T-helper 1 cell treated with Interleukin-12 subunit alpha and Interleukin-12 subunit beta and Interleukin-4 antibody, amounts not matched to agents 30 μg/mL and 1 μg/mL, for 36 hours (primary cell): ENCODE results near the gene AOPEP.

ENCODE experiments used
- H3K27ac Mint-ChIP-seq: one replicate; pipeline ENCODE4 v1.8.0; 2021; ENCODE audit warnings: mild to moderate bottlenecking, mixed read lengths
- H3K27me3 Mint-ChIP-seq: one replicate; pipeline ENCODE4 v1.8.0; 2021; ENCODE audit warnings: low read depth, mixed read lengths
- H3K36me3 Mint-ChIP-seq: one replicate; pipeline ENCODE4 v1.8.0; 2021; ENCODE audit warnings: low read depth, mixed read lengths
- H3K4me1 Mint-ChIP-seq: one replicate; pipeline ENCODE4 v1.8.0; 2021; ENCODE audit warnings: low read depth, mixed read lengths
- H3K4me3 Mint-ChIP-seq: one replicate; pipeline ENCODE4 v1.8.0; 2021; ENCODE audit warnings: mild to moderate bottlenecking, moderate library complexity, mixed read lengths
- H3K9me3 Mint-ChIP-seq: one replicate; pipeline ENCODE4 v1.8.0; 2021; ENCODE audit warnings: mixed read lengths

AOPEP gene

GRCh38 chr9:94801681-94802080, 75.2 kb downstream of the AOPEP start:
- H3K27ac Mint-ChIP-seq, result no peak overlapping the region
- H3K9me3 Mint-ChIP-seq, result no peaks in the 10 kb centered on the region
- no peaks in the 10 kb centered on the region for H3K27me3 Mint-ChIP-seq
- H3K4me3 Mint-ChIP-seq, result no peak overlapping the region
- peaks cover 25% of the 10 kb centered on the region for H3K4me1 Mint-ChIP-seq
- H3K36me3 Mint-ChIP-seq, result peaks cover 2% of the 10 kb centered on the region

DNA sequence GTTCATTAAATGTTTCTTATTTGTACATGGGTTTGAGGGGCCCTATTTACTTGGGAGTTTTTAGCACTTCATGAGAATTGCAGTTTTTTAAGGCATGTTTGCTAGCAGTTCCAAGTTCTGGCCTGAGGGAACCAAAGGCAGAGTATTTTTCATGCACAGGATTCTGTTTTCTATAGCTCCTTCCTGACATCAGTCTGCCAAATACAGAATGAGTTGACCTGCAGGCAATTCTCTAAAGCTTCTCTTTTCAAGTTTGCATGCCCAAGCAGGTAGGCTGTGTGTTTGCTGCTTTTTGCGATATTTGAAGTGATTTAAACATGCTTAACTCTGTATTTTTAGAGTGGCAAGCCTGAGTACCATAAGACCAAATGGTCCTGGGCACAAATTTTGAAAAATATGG, 75.8 kb downstream of the AOPEP start:
- Mint-ChIP-seq H3K27me3 (no peaks in the 10 kb centered on the region), H3K27ac (no peak overlapping the region), H3K9me3 (no peaks in the 10 kb centered on the region), H3K36me3 (peaks cover 3% of the 10 kb centered on the region), H3K4me3 (no peak overlapping the region), H3K4me1 (peaks cover 25% of the 10 kb centered on the region)

DNA sequence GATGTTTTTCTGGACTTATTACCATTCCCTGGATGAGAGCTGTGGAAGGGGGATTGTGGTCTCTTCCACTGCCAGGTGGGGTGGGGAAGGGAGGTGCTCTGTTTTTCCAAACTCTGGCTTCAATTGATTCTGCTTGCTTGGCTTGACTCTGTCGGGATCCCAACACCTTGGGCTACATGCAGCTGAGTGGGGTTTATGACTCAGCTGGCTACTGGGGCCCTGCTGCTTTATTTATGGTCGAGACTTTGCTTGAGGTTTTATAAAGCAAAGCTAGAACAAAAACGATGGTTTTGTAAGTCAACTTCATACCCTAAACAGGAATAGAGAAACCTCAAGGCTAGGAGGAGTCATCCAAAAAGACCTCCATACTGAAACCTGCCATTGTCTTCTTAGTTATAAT, 76.3 kb downstream of the AOPEP start:
- no peak overlapping the region for H3K4me3 Mint-ChIP-seq

GRCh38 chr9:94804316-94804715, 77.8 kb downstream of the AOPEP start:
- H3K27me3 Mint-ChIP-seq, result no peaks in the 10 kb centered on the region
- H3K4me1 Mint-ChIP-seq, result peaks cover 25% of the 10 kb centered on the region
- no peaks in the 10 kb centered on the region for H3K9me3 Mint-ChIP-seq
- H3K27ac Mint-ChIP-seq, result no peak overlapping the region
- H3K4me3 Mint-ChIP-seq, result no peak overlapping the region
- peaks cover 6% of the 10 kb centered on the region for H3K36me3 Mint-ChIP-seq

More for the DNA sequence above, 76.3 kb downstream of the AOPEP start:
- Mint-ChIP-seq H3K9me3 (no peaks in the 10 kb centered on the region), H3K36me3 (peaks cover 6% of the 10 kb centered on the region), H3K4me1 (peaks cover 25% of the 10 kb centered on the region), H3K27me3 (no peaks in the 10 kb centered on the region), H3K27ac (peak overlapping the region; percentile 46)

GRCh38 chr9:94805051-94805489, 78.6 kb downstream of the AOPEP start:
- Mint-ChIP-seq H3K4me1 (peaks cover 25% of the 10 kb centered on the region), H3K27ac (no peak overlapping the region), H3K36me3 (peaks cover 3% of the 10 kb centered on the region), H3K9me3 (no peaks in the 10 kb centered on the region), H3K27me3 (no peaks in the 10 kb centered on the region), H3K4me3 (no peak overlapping the region)

DNA sequence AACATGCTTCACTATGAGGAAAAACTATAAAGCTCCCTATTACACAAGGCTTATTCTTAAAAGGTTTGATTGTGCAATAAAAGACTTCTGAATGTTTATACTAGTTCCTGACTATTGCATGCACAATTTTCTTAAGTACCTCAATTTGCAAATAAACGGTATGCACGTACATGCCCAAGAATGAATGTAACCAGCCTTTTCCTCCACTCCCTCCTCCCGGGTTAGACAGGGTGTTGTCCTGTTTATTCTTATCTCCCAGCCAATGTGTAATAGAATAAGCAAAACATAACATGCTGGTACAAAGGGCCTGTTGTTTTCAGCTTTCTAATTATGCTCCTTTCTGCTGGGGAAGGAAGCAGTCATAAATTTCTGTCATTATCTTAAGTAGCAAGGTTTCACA, 79.1 kb downstream of the AOPEP start:
- H3K27ac Mint-ChIP-seq, result no peak overlapping the region
- H3K36me3 Mint-ChIP-seq, result peaks cover 3% of the 10 kb centered on the region
- H3K27me3 Mint-ChIP-seq, result no peaks in the 10 kb centered on the region
- no peak overlapping the region for H3K4me3 Mint-ChIP-seq
- no peaks in the 10 kb centered on the region for H3K9me3 Mint-ChIP-seq
- H3K4me1 Mint-ChIP-seq, result peaks cover 25% of the 10 kb centered on the region

- H3K4me1 Mint-ChIP-seq, result peaks cover 25% of the 10 kb centered on the region
- H3K4me3 Mint-ChIP-seq, result no peak overlapping the region
- no peaks in the 10 kb centered on the region for H3K27me3 Mint-ChIP-seq
- no peak overlapping the region for H3K27ac Mint-ChIP-seq
- H3K36me3 Mint-ChIP-seq, result peaks cover 5% of the 10 kb centered on the region
- no peaks in the 10 kb centered on the region for H3K9me3 Mint-ChIP-seq
Measured at GRCh38 chr9:94806307-94806893, 79.9 kb downstream of the AOPEP start.

GRCh38 chr9:94807556-94807955, 81.1 kb downstream of the AOPEP start:
- H3K4me3 Mint-ChIP-seq, result no peak overlapping the region
- H3K9me3 Mint-ChIP-seq, result no peaks in the 10 kb centered on the region
- no peaks in the 10 kb centered on the region for H3K27me3 Mint-ChIP-seq
- H3K4me1 Mint-ChIP-seq, result peaks cover 24% of the 10 kb centered on the region
- H3K27ac Mint-ChIP-seq, result no peak overlapping the region
- peaks cover 5% of the 10 kb centered on the region for H3K36me3 Mint-ChIP-seq

GRCh38 chr9:94808926-94809700, 82.6 kb downstream of the AOPEP start:
- Mint-ChIP-seq H3K9me3 (no peaks in the 10 kb centered on the region), H3K27ac (no peak overlapping the region), H3K27me3 (no peaks in the 10 kb centered on the region), H3K36me3 (peaks cover 5% of the 10 kb centered on the region), H3K4me3 (no peak overlapping the region), H3K4me1 (peaks cover 20% of the 10 kb centered on the region)

DNA sequence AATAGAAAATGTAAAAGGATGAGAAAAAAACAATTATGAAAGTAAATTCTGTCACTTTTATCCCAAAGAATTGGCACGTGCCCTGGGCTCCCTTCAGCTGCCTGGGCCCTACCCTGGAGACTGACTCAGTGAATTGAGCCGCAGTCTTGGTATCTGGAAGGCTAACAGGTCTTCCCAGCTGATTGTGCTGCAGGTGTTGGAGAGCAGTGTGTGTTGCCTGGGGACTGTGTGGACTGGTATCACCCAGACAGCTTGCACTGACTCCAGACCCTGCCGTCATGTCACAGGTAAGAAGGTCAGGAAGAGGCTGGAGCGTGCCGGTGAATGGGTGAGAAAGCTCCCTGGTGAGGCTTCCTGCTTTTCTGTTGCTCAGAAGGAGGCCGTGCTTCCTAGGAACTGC, 83.3 kb downstream of the AOPEP start:
- Mint-ChIP-seq H3K36me3 (peaks cover 5% of the 10 kb centered on the region), H3K4me1 (peaks cover 16% of the 10 kb centered on the region), H3K27me3 (no peaks in the 10 kb centered on the region), H3K9me3 (no peaks in the 10 kb centered on the region), H3K27ac (no peak overlapping the region), H3K4me3 (no peak overlapping the region)

- H3K4me1 Mint-ChIP-seq, result peaks cover 14% of the 10 kb centered on the region
- H3K4me3 Mint-ChIP-seq, result no peak overlapping the region
- H3K36me3 Mint-ChIP-seq, result peaks cover 8% of the 10 kb centered on the region
- H3K9me3 Mint-ChIP-seq, result no peaks in the 10 kb centered on the region
- no peaks in the 10 kb centered on the region for H3K27me3 Mint-ChIP-seq
- H3K27ac Mint-ChIP-seq, result no peak overlapping the region
Measured at GRCh38 chr9:94811074-94811473, 84.6 kb downstream of the AOPEP start.

DNA sequence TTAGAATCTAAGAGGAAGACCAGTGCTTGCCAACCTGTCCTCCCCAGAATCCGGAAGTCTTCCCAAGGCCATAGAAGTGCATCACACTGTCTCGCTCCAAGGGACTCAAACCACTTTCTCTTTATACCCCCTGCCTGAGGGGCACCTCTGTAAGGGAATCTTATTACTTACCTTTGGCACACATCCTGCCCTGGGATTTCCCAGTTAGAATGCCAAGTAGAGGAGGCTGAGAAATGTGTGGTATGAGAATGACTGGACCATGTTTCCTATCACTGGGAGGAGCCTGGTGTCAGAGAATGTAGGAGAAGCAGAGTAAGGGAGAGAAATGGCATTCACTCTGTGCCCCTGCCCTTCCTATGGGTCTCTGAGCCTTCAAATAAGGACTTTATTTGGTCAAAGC, 85.8 kb downstream of the AOPEP start:
- peaks cover 12% of the 10 kb centered on the region for H3K36me3 Mint-ChIP-seq
- H3K4me1 Mint-ChIP-seq, result peaks cover 12% of the 10 kb centered on the region
- H3K27ac Mint-ChIP-seq, result no peak overlapping the region
- H3K9me3 Mint-ChIP-seq, result no peaks in the 10 kb centered on the region
- H3K4me3 Mint-ChIP-seq, result no peak overlapping the region
- no peaks in the 10 kb centered on the region for H3K27me3 Mint-ChIP-seq

DNA sequence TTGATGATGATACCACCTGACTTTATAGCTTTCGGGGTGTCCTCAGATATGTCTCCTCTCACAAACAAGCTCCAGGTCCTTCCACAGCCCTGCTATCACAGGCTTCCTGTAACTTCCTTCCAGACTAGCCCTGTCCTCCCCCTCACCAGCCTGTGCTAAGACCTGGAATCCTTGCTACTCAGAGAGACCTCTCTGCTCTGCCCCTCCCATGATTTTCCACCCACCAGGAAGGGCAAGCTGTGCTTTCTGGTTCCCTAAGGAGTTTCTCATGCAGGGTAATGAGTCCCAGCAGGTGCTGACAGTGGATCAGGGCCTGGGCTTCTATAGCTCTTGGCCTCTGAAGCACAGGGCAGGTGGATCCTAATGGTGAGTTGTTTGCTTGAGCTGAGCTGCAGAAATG, 86.9 kb downstream of the AOPEP start:
- H3K27ac Mint-ChIP-seq, result no peak overlapping the region
- H3K9me3 Mint-ChIP-seq, result no peaks in the 10 kb centered on the region
- peaks cover 12% of the 10 kb centered on the region for H3K4me1 Mint-ChIP-seq
- H3K27me3 Mint-ChIP-seq, result no peaks in the 10 kb centered on the region
- H3K36me3 Mint-ChIP-seq, result peaks cover 10% of the 10 kb centered on the region
- H3K4me3 Mint-ChIP-seq, result no peak overlapping the region

DNA sequence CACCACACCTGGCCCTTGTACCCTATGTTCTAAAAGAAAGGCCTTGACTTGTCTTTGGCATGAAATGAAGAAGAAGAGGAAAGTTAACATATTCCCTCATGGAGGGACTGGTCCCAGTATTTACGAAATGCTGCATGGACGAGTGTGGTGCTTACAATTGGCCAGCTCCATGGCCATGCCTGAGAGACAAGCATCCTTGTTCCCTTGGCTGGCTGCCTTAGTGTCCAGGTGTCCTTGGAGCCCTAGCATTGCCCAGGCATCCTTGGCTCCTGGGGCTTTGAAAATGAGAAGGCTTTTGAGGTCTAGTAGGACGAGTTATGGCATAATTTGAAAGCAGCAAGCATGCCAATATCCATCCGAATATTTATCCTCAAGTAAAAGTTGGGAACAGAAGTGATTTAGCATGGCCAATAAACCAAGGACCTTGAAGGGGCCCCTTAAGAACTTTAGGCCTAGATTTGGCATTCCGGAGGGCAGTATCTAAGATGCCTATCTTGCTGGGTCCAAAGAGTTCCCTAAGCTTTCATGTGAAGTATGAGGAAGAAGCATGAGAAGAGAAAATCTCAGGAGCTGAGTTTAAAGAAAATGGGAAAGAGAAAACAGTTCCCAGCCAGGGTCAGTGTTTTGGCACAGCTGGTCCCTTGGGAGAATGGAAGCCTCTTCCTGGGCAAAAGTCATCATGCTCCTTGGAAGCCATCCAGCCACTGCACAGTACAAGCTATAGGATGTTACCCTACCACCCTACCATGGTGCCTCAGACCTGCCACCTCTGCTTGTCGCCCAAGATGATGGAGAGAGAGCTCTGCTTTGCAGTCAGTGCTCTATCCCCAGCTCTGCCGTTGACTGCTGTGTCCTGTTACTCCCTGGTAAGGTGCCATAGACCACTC, 91.0 kb downstream of the AOPEP start:
- Mint-ChIP-seq H3K4me1 (peaks cover 14% of the 10 kb centered on the region), H3K36me3 (peaks cover 8% of the 10 kb centered on the region), H3K27me3 (no peaks in the 10 kb centered on the region), H3K9me3 (no peaks in the 10 kb centered on the region), H3K4me3 (no peak overlapping the region), H3K27ac (no peak overlapping the region)

GRCh38 chr9:94818178-94818541, 91.7 kb downstream of the AOPEP start:
- H3K27ac Mint-ChIP-seq, result no peak overlapping the region
- peaks cover 8% of the 10 kb centered on the region for H3K36me3 Mint-ChIP-seq
- no peak overlapping the region for H3K4me3 Mint-ChIP-seq
- no peaks in the 10 kb centered on the region for H3K27me3 Mint-ChIP-seq
- H3K9me3 Mint-ChIP-seq, result no peaks in the 10 kb centered on the region
- H3K4me1 Mint-ChIP-seq, result peaks cover 9% of the 10 kb centered on the region
